HAP-1 (cell line): Measurements from ENCODE around the gene TAAR1.
"Not testable (repeated sequence)": the region's sequence is repeated elsewhere in the genome, so short reads cannot be mapped to it uniquely, and the experiment has no call there.

Experiments
- DNase-seq, 2 experiments: peaks; one replicate each; pipeline ENCODE4 v3.0.0-alpha.2; 2016 to 2020; ENCODE audit warnings: low spot score in 2 of 2
- H3K27me3 ChIP-seq: fragments of 250-450 bp; sonication (Bioruptor Pico); 2 replicates; pipeline ENCODE4 v1.5.1; 2020; ENCODE audit warnings: low read depth, mild to moderate bottlenecking, moderate library complexity
- H3K36me3 ChIP-seq: fragments of 250-450 bp; sonication (Bioruptor Pico); replicated peaks from 2 replicates; pipeline ENCODE4 v1.5.1; 2020; ENCODE audit warnings: mild to moderate bottlenecking
- H3K4me1 ChIP-seq: fragments of 250-450 bp; sonication (Bioruptor Pico); 2 replicates; pipeline ENCODE4 v1.5.1; 2020; ENCODE audit warnings: mild to moderate bottlenecking
- H3K4me3 ChIP-seq: fragments of 250-450 bp; sonication (Bioruptor Pico); 2 replicates; pipeline ENCODE4 v1.5.1; 2020; ENCODE audit warnings: mild to moderate bottlenecking, moderate library complexity
- H3K9me3 ChIP-seq: fragments of 250-450 bp; sonication (Bioruptor Pico); 2 replicates; pipeline ENCODE4 v1.5.1; 2020; ENCODE audit warnings: mild to moderate bottlenecking, moderate library complexity
- in situ Hi-C: fragments of 300-500 bp; cut with MboI; formaldehyde crosslinking; loops from 3 replicates; pipeline ENCODE4 v1.14.3; 2020; ENCODE audit warnings: low sequenced_read_pairs, inconsistent platforms, mixed read lengths

The TAAR1 gene

GRCh38 chr6:132643547-132643946, 15.4 kb downstream of the TAAR1 start:
- Histone ChIP-seq H3K27me3 (no peaks in the 10 kb centered on the region; the same call in 1 of the 2 replicates), H3K4me3 (no peak overlapping the region), H3K36me3 (no peaks in the 10 kb centered on the region), H3K9me3 (no peaks in the 10 kb centered on the region), H3K4me1 (no peaks in the 10 kb centered on the region)
- in situ Hi-C loops: no loop called here
- DNase-seq: no peak

GRCh38 chr6:132637135-132637534, 21.8 kb downstream of the TAAR1 start:
- in situ Hi-C loops, H3K4me3 ChIP-seq, H3K9me3 ChIP-seq, H3K36me3 ChIP-seq, H3K27me3 ChIP-seq, DNase-seq, H3K4me1 ChIP-seq: not testable (repeated sequence)

- H3K4me1 ChIP-seq, H3K36me3 ChIP-seq, H3K4me3 ChIP-seq, H3K9me3 ChIP-seq, DNase-seq, in situ Hi-C loops: not testable (repeated sequence)
- H3K27me3 ChIP-seq: peaks cover 12% of the 10 kb centered on the region; the same call in 1 of the 2 replicates
Observed at GRCh38 chr6:132635906-132636305, 23.1 kb downstream of the TAAR1 start.

GRCh38 chr6:132635288-132635687, 23.7 kb downstream of the TAAR1 start:
- H3K36me3 ChIP-seq, H3K4me1 ChIP-seq, in situ Hi-C loops, H3K4me3 ChIP-seq, H3K9me3 ChIP-seq, DNase-seq: not testable (repeated sequence)
- peaks cover 12% of the 10 kb centered on the region; the same call in 1 of the 2 replicates for H3K27me3 ChIP-seq

- H3K4me3 ChIP-seq: no peak overlapping the region
- H3K36me3 ChIP-seq: no peaks in the 10 kb centered on the region
- in situ Hi-C loops: no loop called here
- DNase-seq: no peak
- H3K27me3 ChIP-seq: peaks cover 12% of the 10 kb centered on the region; the same call in 1 of the 2 replicates
- H3K4me1 ChIP-seq: no peaks in the 10 kb centered on the region
- H3K9me3 ChIP-seq: no peaks in the 10 kb centered on the region
Observed at GRCh38 chr6:132634796-132635195, 24.2 kb downstream of the TAAR1 start.

GRCh38 chr6:132633362-132633761, 25.6 kb downstream of the TAAR1 start:
- Histone ChIP-seq H3K36me3 (no peaks in the 10 kb centered on the region), H3K4me1 (no peaks in the 10 kb centered on the region), H3K27me3 (peaks cover 12% of the 10 kb centered on the region; the same call in 1 of the 2 replicates), H3K9me3 (no peaks in the 10 kb centered on the region), H3K4me3 (no peak overlapping the region)
- in situ Hi-C loops: no loop called here
- no peak for DNase-seq

- H3K27me3 ChIP-seq: peaks cover 6% of the 10 kb centered on the region; the same call in 1 of the 2 replicates
- in situ Hi-C loops: no loop called here
- no peaks in the 10 kb centered on the region for H3K36me3 ChIP-seq
Observed at GRCh38 chr6:132624175-132624574, 34.8 kb downstream of the TAAR1 start, which contains the start of gene TAAR2. Gene TAAR2, minus strand, starts transcription at chr6:132624275. Its CDS starts 0 bp downstream, at chr6:132624275.

GRCh38 chr6:132623106-132623845, 35.7 kb downstream of the TAAR1 start:
- DNase-seq: peak in 1 of 2 experiments; percentile 75
- Histone ChIP-seq H3K4me1 (peaks cover 6% of the 10 kb centered on the region), H3K36me3 (no peaks in the 10 kb centered on the region), H3K9me3 (no peaks in the 10 kb centered on the region), H3K4me3 (no peak overlapping the region), H3K27me3 (peaks cover 6% of the 10 kb centered on the region; the same call in 1 of the 2 replicates)
- in situ Hi-C loops: no loop called here

More at GRCh38 chr6:132624175-132624574, 34.8 kb downstream of the TAAR1 start, which contains the start of gene TAAR2:
- Histone ChIP-seq H3K4me1 (peaks cover 6% of the 10 kb centered on the region), H3K9me3 (no peaks in the 10 kb centered on the region), H3K4me3 (no peak within 1 kb of the TSS)
- no peak for DNase-seq

- H3K4me1 ChIP-seq: peaks cover 4% of the 10 kb centered on the region; the same call in 1 of the 2 replicates
- no peak overlapping the region for H3K4me3 ChIP-seq
- H3K36me3 ChIP-seq: no peaks in the 10 kb centered on the region
- in situ Hi-C loops: no loop called here
- H3K27me3 ChIP-seq: peaks cover 6% of the 10 kb centered on the region; the same call in 1 of the 2 replicates
- DNase-seq: peak in 1 of 2 experiments; percentile 34
- H3K9me3 ChIP-seq: no peaks in the 10 kb centered on the region
Observed at GRCh38 chr6:132616677-132617076, 42.3 kb downstream of the TAAR1 start.

GRCh38 chr6:132614554-132614953, 44.4 kb downstream of the TAAR1 start:
- H3K4me1 ChIP-seq: peaks cover 4% of the 10 kb centered on the region; the same call in 1 of the 2 replicates
- no peak for DNase-seq
- H3K36me3 ChIP-seq: no peaks in the 10 kb centered on the region
- in situ Hi-C loops: no loop called here
- H3K4me3 ChIP-seq: no peak overlapping the region
- H3K27me3 ChIP-seq: peaks cover 3% of the 10 kb centered on the region; the same call in 1 of the 2 replicates
- H3K9me3 ChIP-seq: no peaks in the 10 kb centered on the region

- Histone ChIP-seq H3K4me1 (peaks cover 4% of the 10 kb centered on the region; the same call in 1 of the 2 replicates), H3K27me3 (peaks cover 3% of the 10 kb centered on the region; the same call in 1 of the 2 replicates), H3K9me3 (no peaks in the 10 kb centered on the region), H3K36me3 (no peaks in the 10 kb centered on the region), H3K4me3 (no peak overlapping the region)
- in situ Hi-C loops: no loop called here
- DNase-seq: no peak
Observed at GRCh38 chr6:132612449-132613108, 46.4 kb downstream of the TAAR1 start.

- Histone ChIP-seq H3K4me3 (no peak overlapping the region), H3K27me3 (peaks cover 4% of the 10 kb centered on the region; the same call in 1 of the 2 replicates), H3K36me3 (no peaks in the 10 kb centered on the region), H3K4me1 (peaks cover 4% of the 10 kb centered on the region; the same call in 1 of the 2 replicates), H3K9me3 (no peaks in the 10 kb centered on the region)
- no peak for DNase-seq
- in situ Hi-C loops: no loop called here
Observed at GRCh38 chr6:132611616-132612015, 47.4 kb downstream of the TAAR1 start.

- no peak for DNase-seq
- in situ Hi-C loops: no loop called here
- H3K9me3 ChIP-seq: no peaks in the 10 kb centered on the region
- H3K4me1 ChIP-seq: no peaks in the 10 kb centered on the region
- no peak overlapping the region for H3K4me3 ChIP-seq
- H3K27me3 ChIP-seq: peaks cover 4% of the 10 kb centered on the region; the same call in 1 of the 2 replicates
- no peaks in the 10 kb centered on the region for H3K36me3 ChIP-seq
Observed at GRCh38 chr6:132607544-132608233, 51.3 kb downstream of the TAAR1 start.
